HEK293 (cell line): ENCODE results near the gene VAV2.

Experiments
- CTCF ChIA-PET: fragments of 350-600 bp; formaldehyde crosslinking; extraction: SDS; loops from one replicate; lab custom pipeline; 2021; ENCODE audit warnings: antibody characterized with exemption; lab: Yijun Ruan, JAX
- POLR2A ChIA-PET: fragments of 300-600 bp; formaldehyde crosslinking; extraction: SDS; loops from one replicate; lab custom pipeline; 2020; ENCODE audit warnings: antibody characterized with exemption, inconsistent platforms; lab: Yijun Ruan, JAX
- H3K27ac ChIP-seq: fragments of 200-500 bp; sonication (Bioruptor generic); 2 replicates; pipeline ENCODE4 v1.5.1; 2014; ENCODE audit warnings: low read depth, low read length, control low read depth, inconsistent platforms; ENCODE audit errors: extremely low read depth
- H3K36me3 ChIP-seq, 2 experiments: fragments of 200-500 bp in 1 of 2; sonication (Bioruptor generic) in 1 of 2; 1 replicate in 1 of 2; 2 replicates in 1 of 2; pipeline ENCODE4 v1.5.1; 2014 to 2017; ENCODE audit warnings: inconsistent platforms in 2 of 2, low read length in 2 of 2; ENCODE audit not compliant: control insufficient read depth in 2 of 2, insufficient read depth in 1 of 2
- H3K4me1 ChIP-seq: fragments of 200-500 bp; sonication (Bioruptor generic); 2 replicates; pipeline ENCODE4 v1.5.1; 2014; ENCODE audit warnings: mild to moderate bottlenecking, low read length, inconsistent platforms; ENCODE audit not compliant: control insufficient read depth, insufficient read depth
- H3K4me3 ChIP-seq: 2 replicates; pipeline ENCODE4 v1.5.1; 2011; ENCODE audit warnings: low read depth, mild to moderate bottlenecking, control low read depth, low read length, moderate library complexity
- H3K9me3 ChIP-seq: fragments of 200-500 bp; sonication (Bioruptor generic); 2 replicates; pipeline ENCODE4 v1.5.1; 2014; ENCODE audit warnings: low read depth, low read length, inconsistent platforms; ENCODE audit not compliant: control insufficient read depth, insufficient read depth
- GFI1B ChIP-seq: fragments of 450-650 bp; formaldehyde crosslinking; IDR thresholded peaks from 2 replicates; pipeline ENCODE4 v1.5.1; 2016; ENCODE audit warnings: missing biosample characterization, missing genetic modification characterization
- ZFP41 ChIP-seq: fragments of 450-650 bp; formaldehyde crosslinking; IDR thresholded peaks from 2 replicates; pipeline ENCODE4 v1.5.1; 2016; ENCODE audit warnings: missing biosample characterization, missing genetic modification characterization, borderline replicate concordance
- ZFP69B ChIP-seq: fragments of 450-650 bp; formaldehyde crosslinking; IDR thresholded peaks from 2 replicates; pipeline ENCODE4 v1.5.1; 2016; ENCODE audit warnings: missing biosample characterization, missing genetic modification characterization
- ZNF10 ChIP-seq: fragments of 450-650 bp; formaldehyde crosslinking; IDR thresholded peaks from 2 replicates; pipeline ENCODE4 v1.5.1; 2017; ENCODE audit warnings: missing biosample characterization, missing genetic modification characterization
- ZNF155 ChIP-seq: fragments of 450-650 bp; formaldehyde crosslinking; IDR thresholded peaks from 2 replicates; pipeline ENCODE4 v1.5.1; 2016; ENCODE audit warnings: missing biosample characterization, missing genetic modification characterization
- ZNF157 ChIP-seq: fragments of 450-650 bp; formaldehyde crosslinking; IDR thresholded peaks from 2 replicates; pipeline ENCODE4 v1.5.1; 2016; ENCODE audit warnings: missing biosample characterization, missing genetic modification characterization
- ZNF184 ChIP-seq: fragments of 450-650 bp; IDR thresholded peaks from 2 replicates; pipeline ENCODE4 v1.5.1; 2018; ENCODE audit warnings: missing biosample characterization, mild to moderate bottlenecking, missing genetic modification characterization
- ZNF19 ChIP-seq: fragments of 450-650 bp; formaldehyde crosslinking; IDR thresholded peaks from 2 replicates; pipeline ENCODE4; 2016; ENCODE audit warnings: missing biosample characterization, missing genetic modification characterization, low read depth
- ZNF391 ChIP-seq: fragments of 450-650 bp; formaldehyde crosslinking; IDR thresholded peaks from 2 replicates; pipeline ENCODE4 v1.5.1; 2016; ENCODE audit warnings: low read depth, missing biosample characterization, missing genetic modification characterization, borderline replicate concordance
- ZNF558 ChIP-seq: fragments of 450-650 bp; formaldehyde crosslinking; IDR thresholded peaks from 2 replicates; pipeline ENCODE4 v1.5.1; 2016; ENCODE audit warnings: missing biosample characterization, missing genetic modification characterization
- ZNF610 ChIP-seq: fragments of 450-650 bp; formaldehyde crosslinking; IDR thresholded peaks from 2 replicates; pipeline ENCODE4 v1.5.1; 2016; ENCODE audit warnings: missing biosample characterization, missing genetic modification characterization, borderline replicate concordance
- ZNF624 ChIP-seq: fragments of 450-650 bp; formaldehyde crosslinking; IDR thresholded peaks from 2 replicates; pipeline ENCODE4 v1.5.1; 2017; ENCODE audit warnings: missing biosample characterization, missing genetic modification characterization
- ZNF626 ChIP-seq: fragments of 450-650 bp; sonication (Bioruptor Pico); formaldehyde crosslinking; IDR thresholded peaks from 2 replicates; pipeline ENCODE4 v1.5.1; 2018; ENCODE audit warnings: missing biosample characterization, missing genetic modification characterization, inconsistent platforms
- ZNF768 ChIP-seq: fragments of 450-650 bp; formaldehyde crosslinking; IDR thresholded peaks from 2 replicates; pipeline ENCODE4 v1.5.1; 2018; ENCODE audit warnings: missing biosample characterization, mild to moderate bottlenecking, missing genetic modification characterization
- TF ChIP-seq, protein P1 (sequence below): fragments of 450-650 bp; formaldehyde crosslinking; IDR thresholded peaks from 2 replicates; pipeline ENCODE4 v1.5.1; 2016; ENCODE audit warnings: missing biosample characterization, missing genetic modification characterization
- TF ChIP-seq, protein P2 (sequence below): fragments of 450-650 bp; formaldehyde crosslinking; IDR thresholded peaks from 2 replicates; pipeline ENCODE4 v1.5.1; 2016; ENCODE audit warnings: missing biosample characterization, missing genetic modification characterization
- TF ChIP-seq, protein P3 (sequence below): fragments of 450-650 bp; formaldehyde crosslinking; IDR thresholded peaks from 2 replicates; pipeline ENCODE4 v1.5.1; 2016; ENCODE audit warnings: missing biosample characterization, missing genetic modification characterization
- TF ChIP-seq, protein P4 (sequence below): IDR thresholded peaks from 2 replicates; pipeline ENCODE4 v1.6.1; 2011; ENCODE audit warnings: mild to moderate bottlenecking, low read depth, low read length, borderline replicate concordance

The VAV2 gene

DNA sequence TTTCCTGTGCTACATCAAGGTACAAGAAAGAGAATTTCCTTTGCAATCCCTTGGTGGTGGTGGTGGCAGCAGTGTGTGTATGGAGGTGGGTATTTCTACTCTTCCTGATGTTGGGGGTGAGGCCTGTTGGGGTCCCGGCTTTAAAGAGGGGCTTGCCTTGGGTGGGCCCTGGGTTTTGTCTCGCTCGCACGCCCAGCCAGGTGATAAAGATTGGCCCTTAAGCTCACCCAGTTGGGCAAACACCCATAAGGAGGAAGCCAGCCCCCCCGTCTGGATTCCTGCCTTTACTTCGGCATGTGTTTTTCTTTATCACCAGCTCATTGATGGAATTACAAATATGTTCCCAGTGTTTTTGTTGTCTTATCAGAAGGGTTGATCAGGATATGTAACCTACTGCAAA is 237.9 kb downstream of the VAV2 start (continued):
- TF ChIP-seq, protein P1, sequence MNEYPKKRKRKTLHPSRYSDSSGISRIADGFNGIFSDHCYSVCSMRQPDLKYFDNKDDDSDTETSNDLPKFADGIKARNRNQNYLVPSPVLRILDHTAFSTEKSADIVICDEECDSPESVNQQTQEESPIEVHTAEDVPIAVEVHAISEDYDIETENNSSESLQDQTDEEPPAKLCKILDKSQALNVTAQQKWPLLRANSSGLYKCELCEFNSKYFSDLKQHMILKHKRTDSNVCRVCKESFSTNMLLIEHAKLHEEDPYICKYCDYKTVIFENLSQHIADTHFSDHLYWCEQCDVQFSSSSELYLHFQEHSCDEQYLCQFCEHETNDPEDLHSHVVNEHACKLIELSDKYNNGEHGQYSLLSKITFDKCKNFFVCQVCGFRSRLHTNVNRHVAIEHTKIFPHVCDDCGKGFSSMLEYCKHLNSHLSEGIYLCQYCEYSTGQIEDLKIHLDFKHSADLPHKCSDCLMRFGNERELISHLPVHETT (tag by site-specific recombination), result no peak
- TF ChIP-seq ZFP69B (no peak), ZNF768 (tag by site-specific recombination) (no peak), GFI1B (tag by site-specific recombination) (no peak), ZNF624 (tag by site-specific recombination) (no peak), ZNF626 (tag by site-specific recombination) (no peak), ZNF184 (tag by site-specific recombination) (no peak), ZNF610 (no peak), ZNF10 (tag by site-specific recombination) (no peak)
- TF ChIP-seq, protein P2, sequence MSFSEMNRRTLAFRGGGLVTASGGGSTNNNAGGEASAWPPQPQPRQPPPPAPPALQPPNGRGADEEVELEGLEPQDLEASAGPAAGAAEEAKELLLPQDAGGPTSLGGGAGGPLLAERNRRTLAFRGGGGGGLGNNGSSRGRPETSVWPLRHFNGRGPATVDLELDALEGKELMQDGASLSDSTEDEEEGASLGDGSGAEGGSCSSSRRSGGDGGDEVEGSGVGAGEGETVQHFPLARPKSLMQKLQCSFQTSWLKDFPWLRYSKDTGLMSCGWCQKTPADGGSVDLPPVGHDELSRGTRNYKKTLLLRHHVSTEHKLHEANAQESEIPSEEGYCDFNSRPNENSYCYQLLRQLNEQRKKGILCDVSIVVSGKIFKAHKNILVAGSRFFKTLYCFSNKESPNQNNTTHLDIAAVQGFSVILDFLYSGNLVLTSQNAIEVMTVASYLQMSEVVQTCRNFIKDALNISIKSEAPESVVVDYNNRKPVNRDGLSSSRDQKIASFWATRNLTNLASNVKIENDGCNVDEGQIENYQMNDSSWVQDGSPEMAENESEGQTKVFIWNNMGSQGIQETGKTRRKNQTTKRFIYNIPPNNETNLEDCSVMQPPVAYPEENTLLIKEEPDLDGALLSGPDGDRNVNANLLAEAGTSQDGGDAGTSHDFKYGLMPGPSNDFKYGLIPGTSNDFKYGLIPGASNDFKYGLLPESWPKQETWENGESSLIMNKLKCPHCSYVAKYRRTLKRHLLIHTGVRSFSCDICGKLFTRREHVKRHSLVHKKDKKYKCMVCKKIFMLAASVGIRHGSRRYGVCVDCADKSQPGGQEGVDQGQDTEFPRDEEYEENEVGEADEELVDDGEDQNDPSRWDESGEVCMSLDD (tag by site-specific recombination), result no peak

DNA sequence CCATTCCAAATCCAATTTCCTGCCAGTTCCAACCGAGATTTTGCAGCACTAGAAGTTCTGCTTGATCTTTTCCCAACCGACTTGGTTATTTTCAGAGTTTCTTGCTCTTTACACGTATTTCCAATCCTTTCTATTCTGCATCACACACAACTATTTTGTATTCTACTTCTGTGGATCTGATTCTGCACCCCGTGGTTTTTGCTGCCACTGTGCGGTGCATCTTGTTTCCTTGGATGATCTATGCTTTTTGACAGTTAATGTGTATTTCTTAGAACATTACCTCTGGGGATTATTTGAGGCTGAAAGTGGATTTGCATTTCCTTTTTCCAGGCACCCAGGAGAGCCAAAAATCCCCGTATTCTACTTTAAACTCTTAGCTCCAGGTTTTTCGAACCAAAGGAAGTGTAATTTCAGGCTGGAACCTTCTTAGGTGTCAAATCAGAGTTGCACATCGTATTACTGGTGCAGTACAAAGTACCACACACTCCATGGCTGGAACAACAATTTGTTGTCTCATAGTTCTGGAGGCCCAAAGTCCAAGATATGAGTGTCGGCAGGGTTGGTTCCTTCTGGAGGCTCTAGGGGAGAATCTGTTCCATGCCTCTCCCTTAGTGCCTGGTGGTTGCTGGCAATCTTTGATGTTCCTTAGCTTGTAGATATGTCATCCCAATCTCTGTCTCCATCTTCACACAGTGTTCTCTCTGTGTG is 239.2 kb downstream of the VAV2 start:
- TF ChIP-seq ZNF558 (tag by site-specific recombination) (no peak), ZNF391 (tag by site-specific recombination) (no peak), ZNF19 (no peak), ZNF155 (tag by site-specific recombination) (no peak), ZFP69B (no peak), ZNF157 (tag by site-specific recombination) (no peak), ZFP41 (tag by site-specific recombination) (no peak)
- TF ChIP-seq, protein P3, sequence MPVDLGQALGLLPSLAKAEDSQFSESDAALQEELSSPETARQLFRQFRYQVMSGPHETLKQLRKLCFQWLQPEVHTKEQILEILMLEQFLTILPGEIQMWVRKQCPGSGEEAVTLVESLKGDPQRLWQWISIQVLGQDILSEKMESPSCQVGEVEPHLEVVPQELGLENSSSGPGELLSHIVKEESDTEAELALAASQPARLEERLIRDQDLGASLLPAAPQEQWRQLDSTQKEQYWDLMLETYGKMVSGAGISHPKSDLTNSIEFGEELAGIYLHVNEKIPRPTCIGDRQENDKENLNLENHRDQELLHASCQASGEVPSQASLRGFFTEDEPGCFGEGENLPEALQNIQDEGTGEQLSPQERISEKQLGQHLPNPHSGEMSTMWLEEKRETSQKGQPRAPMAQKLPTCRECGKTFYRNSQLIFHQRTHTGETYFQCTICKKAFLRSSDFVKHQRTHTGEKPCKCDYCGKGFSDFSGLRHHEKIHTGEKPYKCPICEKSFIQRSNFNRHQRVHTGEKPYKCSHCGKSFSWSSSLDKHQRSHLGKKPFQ (tag by site-specific recombination), result no peak
- TF ChIP-seq, protein P4, sequence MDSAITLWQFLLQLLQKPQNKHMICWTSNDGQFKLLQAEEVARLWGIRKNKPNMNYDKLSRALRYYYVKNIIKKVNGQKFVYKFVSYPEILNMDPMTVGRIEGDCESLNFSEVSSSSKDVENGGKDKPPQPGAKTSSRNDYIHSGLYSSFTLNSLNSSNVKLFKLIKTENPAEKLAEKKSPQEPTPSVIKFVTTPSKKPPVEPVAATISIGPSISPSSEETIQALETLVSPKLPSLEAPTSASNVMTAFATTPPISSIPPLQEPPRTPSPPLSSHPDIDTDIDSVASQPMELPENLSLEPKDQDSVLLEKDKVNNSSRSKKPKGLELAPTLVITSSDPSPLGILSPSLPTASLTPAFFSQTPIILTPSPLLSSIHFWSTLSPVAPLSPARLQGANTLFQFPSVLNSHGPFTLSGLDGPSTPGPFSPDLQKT, result no peak
- TF ChIP-seq, all 188 proteins: peak for 0
- H3K9me3 ChIP-seq, result no peaks in the 10 kb centered on the region
- no peak overlapping the region for H3K27ac ChIP-seq
- H3K4me1 ChIP-seq, result no peaks in the 10 kb centered on the region
- ChIA-PET POLR2A (no interaction called here), CTCF (interaction anchor here (5.2 kb wide), 1 partner anchor 10 kb away, joined by 46 read pairs; no protein-coding TSS in a partner anchor)
- no peaks in the 10 kb centered on the region for H3K36me3 ChIP-seq
- no peak overlapping the region for H3K4me3 ChIP-seq
